Testis (tissue), 3 donors: ENCODE results near the gene PGLYRP4. TPM values are rescaled to one million over a fixed set of nuclear protein-coding genes. Genes with fewer than 3 reads are reported as not detected.
A peak's percentile ranks its signal among the peaks of the same experiment; 100 is the strongest.

Experiments
- DNase-seq: peaks from one replicate; pipeline ENCODE4 v3.0.0-alpha.2; 2019
- H3K27ac ChIP-seq, 2 donors: fragments of 200-600 bp; sonication (generic); one replicate each; pipeline ENCODE4 v1.5.1; 2019
- H3K27me3 ChIP-seq: fragments of 200-600 bp; sonication (generic); one replicate; pipeline ENCODE4 v1.5.1; 2019
- H3K36me3 ChIP-seq: fragments of 200-600 bp; sonication (generic); one replicate; pipeline ENCODE4 v1.5.1; 2017; ENCODE audit warnings: low read depth; ENCODE audit errors: missing control alignments
- H3K4me1 ChIP-seq: fragments of 200-600 bp; sonication (generic); one replicate; pipeline ENCODE4 v1.5.1; 2019
- H3K4me3 ChIP-seq, 2 donors: fragments of 200-600 bp; sonication (generic); one replicate each; pipeline ENCODE4 v1.5.1; 2017 to 2019
- H3K9me3 ChIP-seq: fragments of 200-600 bp; sonication (generic); one replicate; pipeline ENCODE4 v1.5.1; 2017
- CTCF ChIP-seq, 3 experiments: fragments of 450-650 bp in 2 of 3; fragments of 200-600 bp in 1 of 3; sonication (generic) in 1 of 3; IDR thresholded peaks; one replicate each; pipeline ENCODE4 v1.5.1; 2016 to 2019; ENCODE audit warnings: antibody characterized with exemption in 3 of 3, mild to moderate bottlenecking in 2 of 3, moderate library complexity in 1 of 3
- POLR2A ChIP-seq: fragments of 450-650 bp; IDR thresholded peaks from one replicate; pipeline ENCODE4 v1.6.1; 2017; ENCODE audit warnings: antibody characterized with exemption, mild to moderate bottlenecking, moderate library complexity
- WGBS, 2 donors: methylation state at CpG; one replicate each; pipeline ENCODE4 v1.1.5; 2018; 5-methylcytosine and 5-hydroxymethylcytosine counted together
- intact Hi-C: fragments of 100-400 bp; cut with DNase I; formaldehyde crosslinking; loops from one replicate; pipeline ENCODE4 v1.15.1; 2023; ENCODE audit warnings: low total_unique reads
- polyA plus RNA-seq: library from polyadenylated mRNA; stranded (reverse); fragments of 350-450 nt; fragmentation: Illumina TruSeq; extraction: RNeasy Lipid Tissue Mini Kit (QIAGEN cat#74804); gene quantifications from one replicate; pipeline ENCODE4 v1.2.3, GENCODE V29; 2014; ENCODE audit warnings: low read depth, low replicate concordance; ENCODE audit not compliant: insufficient read depth
- total RNA-seq, 2 donors: library from RNA; depleted of rRNA; stranded (reverse); fragments of >200 nt; gene quantifications; one replicate each; pipeline ENCODE4 v1.2.3, GENCODE V29; 2016

Gene PGLYRP4
- total and polyA plus RNA-seq, 3 donors from 2014 or later = 0.12 to 0.17 TPM; not detected in 1

GRCh38 chr1:153358691-153358975, 10.0 kb upstream of the PGLYRP4 start:
- 94 to 95% methylated on average over 3 of the region's 3 CpGs for WGBS, 2 donors
- Histone ChIP-seq H3K27ac (no peak overlapping the region), H3K9me3 (no peaks in the 10 kb centered on the region), H3K4me3 (no peak overlapping the region), H3K4me1 (no peaks in the 10 kb centered on the region), H3K36me3 (no peaks in the 10 kb centered on the region), H3K27me3 (no peaks in the 10 kb centered on the region)
- intact Hi-C loops = loop anchor here (10.0 kb wide), 1 partner anchor 136 kb away; no protein-coding TSS in a partner anchor
- no peak for DNase-seq
- TF ChIP-seq CTCF (IDR thresholded peaks at IDR 0.05) (no peak), POLR2A (no peak)

- H3K27ac ChIP-seq = no peak within 1 kb of the TSS
- H3K9me3 ChIP-seq = no peaks in the 10 kb centered on the region
- no peak within 1 kb of the TSS for H3K4me3 ChIP-seq
- no peak for DNase-seq
- H3K27me3 ChIP-seq = no peaks in the 10 kb centered on the region
- H3K36me3 ChIP-seq = no peaks in the 10 kb centered on the region
- 91 to 92% methylated on average over 11 of the region's 11 CpGs for WGBS, 2 donors
- no peaks in the 10 kb centered on the region for H3K4me1 ChIP-seq
- intact Hi-C loops = loop anchor here (10.0 kb wide), 1 partner anchor 137 kb away; no protein-coding TSS in a partner anchor
- TF ChIP-seq CTCF (IDR thresholded peaks at IDR 0.05) = no peak
- TF ChIP-seq POLR2A = no peak
Measured at GRCh38 chr1:153357853-153358690, 9.4 kb upstream of the PGLYRP4 start, which contains the start of gene S100A9. TSS of gene S100A9 (plus strand) at chr1:153357854. CDS start at chr1:153358284, 430 bp downstream.

GRCh38 chr1:153357076-153357852, 8.6 kb upstream of the PGLYRP4 start:
- peak; percentile 24 for DNase-seq
- intact Hi-C loops = loop anchor here (10.0 kb wide), 1 partner anchor 138 kb away; no protein-coding TSS in a partner anchor
- Histone ChIP-seq H3K4me3 (no peak overlapping the region), H3K4me1 (no peaks in the 10 kb centered on the region), H3K36me3 (no peaks in the 10 kb centered on the region), H3K27ac (no peak overlapping the region), H3K9me3 (no peaks in the 10 kb centered on the region), H3K27me3 (no peaks in the 10 kb centered on the region)
- WGBS, 2 donors = 75 to 83% methylated on average over 10 of the region's 10 CpGs
- TF ChIP-seq CTCF (IDR thresholded peaks at IDR 0.05) = no peak
- no peak for TF ChIP-seq POLR2A

GRCh38 chr1:153356392-153357075, 7.9 kb upstream of the PGLYRP4 start:
- WGBS, 2 donors = 82 to 88% methylated on average over 8 of the region's 8 CpGs
- no peak for DNase-seq
- Histone ChIP-seq H3K4me1 (no peaks in the 10 kb centered on the region), H3K27me3 (no peaks in the 10 kb centered on the region), H3K4me3 (no peak overlapping the region), H3K27ac (no peak overlapping the region), H3K36me3 (no peaks in the 10 kb centered on the region), H3K9me3 (no peaks in the 10 kb centered on the region)
- intact Hi-C loops = loop anchor here (10.0 kb wide), 1 partner anchor 138 kb away; no protein-coding TSS in a partner anchor
- TF ChIP-seq CTCF (IDR thresholded peaks at IDR 0.05) = no peak
- no peak for TF ChIP-seq POLR2A
